CD4-positive, alpha-beta T cell (primary cell): Measurements from ENCODE around the gene NRXN3. TPM values are rescaled to one million over a fixed set of nuclear protein-coding genes. Genes with fewer than 3 reads are reported as not detected.

Experiments used
- ATAC-seq: fragments of 200-7000 bp; cut with Tn5 transposase; one replicate; pipeline ENCODE4 v1.10.0; 2022; ENCODE audit warnings: mild to moderate bottlenecking; ENCODE audit not compliant: poor library complexity
- CTCF ChIA-PET: fragments of 350-600 bp; sonication (Branson Sonifier 250); formaldehyde crosslinking; loops from one replicate; lab custom pipeline; 2021; ENCODE audit warnings: antibody characterized with exemption, inconsistent platforms; lab: Charles Lee
- POLR2A ChIA-PET: fragments of 350-600 bp; sonication (Branson Sonifier 250); formaldehyde crosslinking; loops from one replicate; lab custom pipeline; 2021; ENCODE audit warnings: antibody characterized with exemption, inconsistent platforms; lab: Charles Lee
- DNase-seq, 14 experiments: peaks; one replicate each; pipeline ENCODE4 v3.0.0-alpha.2; 2013 to 2020; ENCODE audit warnings: mixed read lengths in 2 of 14
- H3K27ac ChIP-seq, 2 donors: one replicate each; pipeline versions ENCODE4 v1.5.1 to v1.7.0; 2013; ENCODE audit warnings: low read length in 2 of 2, low read depth in 1 of 2, mild to moderate bottlenecking in 1 of 2
- H3K27me3 ChIP-seq, 2 experiments: 1 replicate in 1 of 2; 2 replicates in 1 of 2; pipeline versions ENCODE4 v1.6.1 to v1.7.0; 2013; ENCODE audit warnings: low read length in 2 of 2, control low read depth in 1 of 2, mild to moderate bottlenecking in 1 of 2, moderate library complexity in 1 of 2; ENCODE audit not compliant: insufficient read depth in 2 of 2, control insufficient read depth in 1 of 2
- H3K36me3 ChIP-seq: one replicate; pipeline ENCODE4 v1.6.1; 2013; ENCODE audit warnings: low read length, control low read depth; ENCODE audit not compliant: insufficient read depth
- H3K4me1 ChIP-seq: one replicate; pipeline ENCODE4 v1.6.1; 2013; ENCODE audit warnings: low read length, control low read depth; ENCODE audit not compliant: insufficient read depth
- H3K4me3 ChIP-seq: one replicate; pipeline ENCODE4 v1.5.1; 2013; ENCODE audit warnings: mild to moderate bottlenecking, low read length, moderate library complexity
- H3K9me3 ChIP-seq, 2 experiments: 1 replicate in 1 of 2; 2 replicates in 1 of 2; pipeline versions ENCODE4 v1.6.1 to v1.7.0; 2013; ENCODE audit warnings: low read length in 2 of 2, mild to moderate bottlenecking in 2 of 2, control low read depth in 1 of 2, moderate library complexity in 1 of 2; ENCODE audit not compliant: control insufficient read depth in 1 of 2, insufficient read depth in 1 of 2
- H3K27ac Mint-ChIP-seq: one replicate; pipeline ENCODE4 v1.8.0; 2020; ENCODE audit warnings: mixed read lengths
- H3K27me3 Mint-ChIP-seq: one replicate; pipeline ENCODE4 v1.8.0; 2021; ENCODE audit warnings: mixed read lengths
- H3K36me3 Mint-ChIP-seq: one replicate; pipeline ENCODE4 v1.8.0; 2021; ENCODE audit warnings: low read depth, mixed read lengths
- H3K4me1 Mint-ChIP-seq: one replicate; pipeline ENCODE4 v1.8.0; 2021; ENCODE audit warnings: low read depth, mixed read lengths
- H3K4me3 Mint-ChIP-seq: one replicate; pipeline ENCODE4 v1.8.0; 2020; ENCODE audit warnings: mild to moderate bottlenecking, mixed read lengths
- H3K9me3 Mint-ChIP-seq: one replicate; pipeline ENCODE4 v1.8.0; 2020; ENCODE audit warnings: mixed read lengths
- intact Hi-C, 2 experiments: fragments of 100-400 bp; cut with DNase I in 1 of 2; cut with micrococcal nuclease in 1 of 2; formaldehyde crosslinking; loops; one replicate each; pipeline versions ENCODE4 v1.15.1 to v1.9.0; 2023 to 2025; cut with DNase I, micrococcal nuclease
- total RNA-seq, 174 experiments: library from RNA in 2 of 174; stranded (reverse) in 2 of 174; gene quantifications; one replicate each; pipeline ENCODE4 v1.2.3 and lab custom pipeline; 2021 to 2026
- TF ChIP-seq, protein P1 (sequence below): fragments of 200-600 bp; IDR thresholded peaks from one replicate; pipeline ENCODE4 v1.8.0; 2022; ENCODE audit warnings: antibody characterized with exemption, mild to moderate bottlenecking

The NRXN3 gene
- total RNA-seq, 2 experiments from 2014 or later, result not detected

DNA sequence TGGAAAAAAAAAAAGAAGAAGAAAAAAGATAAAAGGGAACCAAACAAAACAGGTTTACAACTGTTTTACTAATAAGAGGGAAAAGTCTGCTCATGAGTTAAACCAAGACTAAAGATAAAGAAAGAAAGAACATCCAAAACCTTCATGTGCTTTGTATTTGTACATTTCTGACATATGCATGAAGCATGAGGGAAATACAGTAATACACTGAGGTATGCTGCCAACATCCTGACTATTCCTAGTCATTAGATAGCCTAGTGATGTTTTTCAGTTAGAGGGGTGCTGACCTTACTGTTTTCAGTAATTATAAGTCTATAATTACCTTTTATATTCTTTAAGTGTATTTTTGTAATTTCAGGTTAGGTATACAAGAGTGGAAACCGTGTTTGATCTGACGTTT lies 1247.8 kb downstream of the NRXN3 start:
- CTCF ChIA-PET, result no interaction called here
- H3K9me3 ChIP-seq, result no peaks in the 10 kb centered on the region
- no peak for DNase-seq
- ATAC-seq, result no peak
- H3K4me3 Mint-ChIP-seq, result no peak overlapping the region
- TF ChIP-seq, protein P1, sequence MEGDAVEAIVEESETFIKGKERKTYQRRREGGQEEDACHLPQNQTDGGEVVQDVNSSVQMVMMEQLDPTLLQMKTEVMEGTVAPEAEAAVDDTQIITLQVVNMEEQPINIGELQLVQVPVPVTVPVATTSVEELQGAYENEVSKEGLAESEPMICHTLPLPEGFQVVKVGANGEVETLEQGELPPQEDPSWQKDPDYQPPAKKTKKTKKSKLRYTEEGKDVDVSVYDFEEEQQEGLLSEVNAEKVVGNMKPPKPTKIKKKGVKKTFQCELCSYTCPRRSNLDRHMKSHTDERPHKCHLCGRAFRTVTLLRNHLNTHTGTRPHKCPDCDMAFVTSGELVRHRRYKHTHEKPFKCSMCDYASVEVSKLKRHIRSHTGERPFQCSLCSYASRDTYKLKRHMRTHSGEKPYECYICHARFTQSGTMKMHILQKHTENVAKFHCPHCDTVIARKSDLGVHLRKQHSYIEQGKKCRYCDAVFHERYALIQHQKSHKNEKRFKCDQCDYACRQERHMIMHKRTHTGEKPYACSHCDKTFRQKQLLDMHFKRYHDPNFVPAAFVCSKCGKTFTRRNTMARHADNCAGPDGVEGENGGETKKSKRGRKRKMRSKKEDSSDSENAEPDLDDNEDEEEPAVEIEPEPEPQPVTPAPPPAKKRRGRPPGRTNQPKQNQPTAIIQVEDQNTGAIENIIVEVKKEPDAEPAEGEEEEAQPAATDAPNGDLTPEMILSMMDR, result no peak
- H3K27me3 ChIP-seq, result no peaks in the 10 kb centered on the region
- peaks cover 8% of the 10 kb centered on the region for H3K9me3 Mint-ChIP-seq
- no peaks in the 10 kb centered on the region for H3K4me1 Mint-ChIP-seq
- H3K4me3 ChIP-seq, result no peak overlapping the region
- no peaks in the 10 kb centered on the region for H3K4me1 ChIP-seq
- H3K27ac ChIP-seq, result no peak overlapping the region
- intact Hi-C loops, result no loop called here
- POLR2A ChIA-PET, result no interaction called here
- no peaks in the 10 kb centered on the region for H3K36me3 ChIP-seq
- H3K27me3 Mint-ChIP-seq, result no peaks in the 10 kb centered on the region
- H3K27ac Mint-ChIP-seq, result no peak overlapping the region
- H3K36me3 Mint-ChIP-seq, result no peaks in the 10 kb centered on the region

DNA sequence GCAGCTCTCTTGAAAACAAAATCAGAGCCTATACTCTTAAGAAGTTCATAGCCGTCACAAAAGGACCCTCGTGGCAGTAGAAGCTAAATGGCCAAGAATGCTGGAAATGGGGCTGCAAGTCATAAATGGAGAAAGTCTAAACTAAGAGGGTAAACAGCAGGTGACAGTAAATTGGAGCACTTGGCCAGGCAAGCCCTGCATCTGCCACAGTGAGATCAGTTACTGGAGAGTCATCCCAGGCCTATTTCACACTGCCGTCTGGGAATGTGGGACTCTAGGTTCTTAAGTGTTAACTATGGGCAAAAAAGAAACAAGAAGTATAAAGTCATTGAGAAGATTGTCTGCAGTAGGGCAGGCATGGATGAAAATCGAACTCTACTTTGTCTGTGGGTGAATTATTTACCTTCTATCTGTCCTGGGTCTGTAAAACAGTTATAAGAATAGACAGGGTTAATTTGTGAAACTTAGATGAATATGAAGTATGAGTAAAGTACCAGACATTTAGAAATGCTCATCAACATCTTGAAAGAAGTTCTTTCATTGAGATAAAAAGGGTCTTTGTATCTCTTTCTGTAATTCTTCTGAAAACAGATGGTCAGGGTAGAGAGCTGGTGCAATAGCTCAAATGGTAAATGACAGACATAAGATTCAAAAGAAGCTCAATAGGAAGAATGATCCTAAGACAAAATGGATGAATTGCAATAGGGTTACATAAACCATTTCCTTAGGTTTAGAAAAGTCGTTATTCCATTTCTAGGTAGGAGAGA lies 1248.7 kb downstream of the NRXN3 start:
- no peaks in the 10 kb centered on the region for H3K4me1 ChIP-seq
- ChIA-PET CTCF (no interaction called here), POLR2A (no interaction called here)
- DNase-seq (no peak), ATAC-seq (no peak)
- Mint-ChIP-seq H3K36me3 (no peaks in the 10 kb centered on the region), H3K4me1 (no peaks in the 10 kb centered on the region), H3K9me3 (peaks cover 8% of the 10 kb centered on the region), H3K27ac (no peak overlapping the region), H3K4me3 (no peak overlapping the region), H3K27me3 (no peaks in the 10 kb centered on the region)
- H3K27ac ChIP-seq, result no peak overlapping the region
- TF ChIP-seq, protein P1, result no peak
- no peaks in the 10 kb centered on the region for H3K27me3 ChIP-seq
- H3K4me3 ChIP-seq, result no peak overlapping the region
- H3K9me3 ChIP-seq, result no peaks in the 10 kb centered on the region
- no peaks in the 10 kb centered on the region for H3K36me3 ChIP-seq
- intact Hi-C loops, result no loop called here

DNA sequence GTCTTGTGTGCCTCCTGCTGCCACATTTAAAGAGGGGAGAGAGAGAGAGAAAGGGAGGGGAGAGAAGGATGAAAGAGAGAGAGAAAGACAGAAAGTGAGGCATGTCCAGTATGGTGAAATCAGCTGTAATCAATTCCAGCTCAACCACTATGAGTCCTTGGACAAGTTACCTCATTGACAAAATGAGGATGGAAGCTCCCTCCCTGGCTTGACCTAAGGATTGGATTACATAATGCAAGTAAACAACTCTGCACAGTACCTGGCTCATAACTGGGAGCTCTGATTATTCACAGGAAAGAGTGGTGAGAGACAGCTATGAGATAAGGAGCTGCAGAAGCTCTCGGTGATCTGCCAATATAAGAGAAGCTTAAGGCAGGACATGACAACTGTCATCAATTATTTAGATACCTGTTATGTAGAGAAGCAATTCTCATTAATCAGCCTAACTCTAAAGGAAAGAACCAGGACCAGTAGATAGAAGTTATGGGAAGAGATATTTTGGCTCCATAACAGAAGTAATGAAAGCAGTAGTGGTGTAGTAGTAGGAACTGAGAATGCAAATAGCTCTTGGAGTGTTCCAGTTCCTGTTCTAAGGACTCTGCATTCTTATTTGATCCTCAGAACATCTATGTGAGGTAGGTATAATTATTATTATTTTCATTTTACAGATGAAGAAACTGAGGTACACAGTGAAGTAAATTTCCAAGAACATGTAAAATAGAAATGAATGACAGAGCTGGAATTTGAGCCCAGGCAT lies 1249.6 kb downstream of the NRXN3 start:
- no peaks in the 10 kb centered on the region for H3K4me1 Mint-ChIP-seq
- H3K9me3 ChIP-seq, result no peaks in the 10 kb centered on the region
- POLR2A ChIA-PET, result no interaction called here
- intact Hi-C loops, result no loop called here
- peaks cover 8% of the 10 kb centered on the region for H3K9me3 Mint-ChIP-seq
- CTCF ChIA-PET, result no interaction called here
- DNase-seq, result no peak
- H3K27ac ChIP-seq, result no peak overlapping the region
- no peaks in the 10 kb centered on the region for H3K27me3 ChIP-seq
- TF ChIP-seq, protein P1, result no peak
- H3K4me3 ChIP-seq, result no peak overlapping the region
- H3K4me3 Mint-ChIP-seq, result no peak overlapping the region
- no peaks in the 10 kb centered on the region for H3K36me3 Mint-ChIP-seq
- no peaks in the 10 kb centered on the region for H3K27me3 Mint-ChIP-seq
- no peaks in the 10 kb centered on the region for H3K4me1 ChIP-seq
- H3K36me3 ChIP-seq, result no peaks in the 10 kb centered on the region
- no peak overlapping the region for H3K27ac Mint-ChIP-seq
- no peak for ATAC-seq
